Stimulated activated CD8-positive, alpha-beta memory T cell treated with anti-CD3 and anti-CD28 coated beads, Interleukin-4, amount 100 ng/mL, for 24 hours (primary cell): Measurements from ENCODE around the gene MTA2.
A peak's percentile ranks its signal among the peaks of the same experiment; 100 is the strongest.

Source experiments
- DNase-seq: peaks from one replicate; pipeline ENCODE4 v3.0.0-alpha.2; 2020; ENCODE audit warnings: low read depth

The MTA2 gene

GRCh38 chr11:62612366-62613290 lies 11.0 kb upstream of the MTA2 start, which contains the start of the genes EML3 and ROM1:
Gene EML3, minus strand, starts transcription at chr11:62612775. Its CDS starts 318 bp downstream, at chr11:62612457.
Gene ROM1, plus strand, starts transcription at chr11:62613257. Its CDS starts 25 bp downstream, at chr11:62613282.
- peak; percentile 83 for DNase-seq

- DNase-seq, result peak; percentile 40
These were observed 10.2 kb upstream of the MTA2 start for GRCh38 chr11:62611705-62612365.

GRCh38 chr11:62610814-62611704 lies 9.4 kb upstream of the MTA2 start:
- no peak for DNase-seq

- DNase-seq, result no peak
These were observed 8.7 kb upstream of the MTA2 start for GRCh38 chr11:62610403-62610802.

GRCh38 chr11:62608776-62609175 lies 7.1 kb upstream of the MTA2 start:
- DNase-seq, result no peak

GRCh38 chr11:62607714-62608113 lies 6.0 kb upstream of the MTA2 start:
- no peak for DNase-seq

GRCh38 chr11:62605902-62606301 lies 4.2 kb upstream of the MTA2 start:
- DNase-seq, result no peak

GRCh38 chr11:62605467-62605866 lies 3.8 kb upstream of the MTA2 start:
- DNase-seq, result no peak

GRCh38 chr11:62604460-62605120 lies 2.9 kb upstream of the MTA2 start:
- no peak for DNase-seq

- DNase-seq, result no peak
These were observed 2.2 kb upstream of the MTA2 start for GRCh38 chr11:62603776-62604299.

GRCh38 chr11:62603072-62603408 lies 1.4 kb upstream of the MTA2 start:
- DNase-seq, result no peak

GRCh38 chr11:62602141-62603071 lies 741 bp upstream of the MTA2 start:
- peak; percentile 27 for DNase-seq

GRCh38 chr11:62601122-62601371 lies 618 bp downstream of the MTA2 start:
- DNase-seq, result peak; percentile 45

GRCh38 chr11:62600367-62601121 lies 1.1 kb downstream of the MTA2 start:
- no peak for DNase-seq

- DNase-seq, result no peak
These were observed 1.8 kb downstream of the MTA2 start for GRCh38 chr11:62599901-62600300.

- DNase-seq, result peak; percentile 92
These were observed 2.5 kb downstream of the MTA2 start for GRCh38 chr11:62599069-62599696.

- DNase-seq, result no peak
These were observed 6.5 kb downstream of the MTA2 start for GRCh38 chr11:62595124-62595523.

GRCh38 chr11:62593434-62594044 lies 8.1 kb downstream of the MTA2 start:
- peak; percentile 62 for DNase-seq

GRCh38 chr11:62592989-62593421 lies 8.7 kb downstream of the MTA2 start:
- no peak for DNase-seq
